Mesendoderm (in vitro differentiated cells): Measurements from ENCODE around the gene BACH1.

ENCODE experiments used
- DNase-seq: peaks from one replicate; pipeline ENCODE4 v3.0.0; 2013
- H2AK5ac ChIP-seq: 2 replicates; pipeline ENCODE4 v1.6.1; 2013; ENCODE audit warnings: low read length, inconsistent platforms
- H2BK120ac ChIP-seq: 2 replicates; pipeline ENCODE4 v1.6.1; 2013; ENCODE audit warnings: low read depth, mild to moderate bottlenecking, low read length, moderate library complexity, mixed read lengths
- H2BK15ac ChIP-seq: replicated peaks from 2 replicates; pipeline ENCODE4 v1.6.1; 2013; ENCODE audit warnings: low read depth, mild to moderate bottlenecking, moderate library complexity
- H2BK5ac ChIP-seq: 2 replicates; pipeline ENCODE4 v1.6.1; 2013; ENCODE audit warnings: low read length, inconsistent platforms
- H3K18ac ChIP-seq: 2 replicates; pipeline ENCODE4 v1.6.1; 2013; ENCODE audit warnings: mild to moderate bottlenecking, low read length, mixed read lengths
- H3K23ac ChIP-seq: one replicate; pipeline ENCODE4 v1.6.1; 2013; ENCODE audit warnings: low read length
- H3K27ac ChIP-seq: 2 replicates; pipeline ENCODE4 v1.5.1; 2013; ENCODE audit warnings: low read depth, mild to moderate bottlenecking, inconsistent platforms, low read length, moderate library complexity
- H3K27me3 ChIP-seq: 2 replicates; pipeline ENCODE4 v1.6.1; 2013; ENCODE audit warnings: low read length, control low read depth, mild to moderate bottlenecking, inconsistent platforms; ENCODE audit not compliant: insufficient read depth, poor library complexity
- H3K36me3 ChIP-seq: 2 replicates; pipeline ENCODE4 v1.6.1; 2013; ENCODE audit warnings: low read length, inconsistent platforms; ENCODE audit not compliant: control insufficient read depth, insufficient read depth
- H3K4ac ChIP-seq: one replicate; pipeline ENCODE4 v1.6.1; 2013; ENCODE audit warnings: low read depth, mild to moderate bottlenecking, low read length, moderate library complexity
- H3K4me1 ChIP-seq: 2 replicates; pipeline ENCODE4 v1.6.1; 2013; ENCODE audit warnings: low read depth, low read length, inconsistent platforms; ENCODE audit not compliant: control insufficient read depth
- H3K4me2 ChIP-seq: 2 replicates; pipeline ENCODE4 v1.6.1; 2013; ENCODE audit warnings: low read length
- H3K4me3 ChIP-seq: 2 replicates; pipeline ENCODE4 v1.5.1; 2013; ENCODE audit warnings: mild to moderate bottlenecking, low read length
- H3K56ac ChIP-seq: one replicate; pipeline ENCODE4 v1.6.1; 2013; ENCODE audit warnings: low read length
- H3K79me1 ChIP-seq: 2 replicates; pipeline ENCODE4 v1.6.1; 2013; ENCODE audit warnings: low read length, inconsistent platforms
- H3K79me2 ChIP-seq: 2 replicates; pipeline ENCODE4 v1.6.1; 2013; ENCODE audit warnings: mild to moderate bottlenecking, low read length; ENCODE audit not compliant: control insufficient read depth, insufficient read depth
- H3K9ac ChIP-seq: 2 replicates; pipeline ENCODE4 v1.6.1; 2013; ENCODE audit warnings: low read length, inconsistent platforms
- H4K5ac ChIP-seq: one replicate; pipeline ENCODE4 v1.6.1; 2013; ENCODE audit warnings: low read length
- H4K8ac ChIP-seq: one replicate; pipeline ENCODE4 v1.6.1; 2013; ENCODE audit warnings: low read depth, mild to moderate bottlenecking, control low read depth, low read length, moderate library complexity
- WGBS: extraction: QIAGEN DNeasy Blood & Tissue Kit; methylation state at CpG from one replicate; pipeline ENCODE4 v1.1.7; 2013; ENCODE audit warnings: low lambda C conversion rate, missing lambda C conversion rate; ENCODE audit not compliant: insufficient coverage; ENCODE audit errors: extremely low coverage; 5-methylcytosine and 5-hydroxymethylcytosine counted together

The BACH1 gene

GRCh38 chr21:29312981-29313380, 14.3 kb downstream of the BACH1 start:
- Histone ChIP-seq H3K4ac (no peak overlapping the region), H3K27ac (no peak overlapping the region), H3K4me3 (no peak overlapping the region), H3K18ac (no peak overlapping the region), H3K79me2 (peaks cover 54% of the 10 kb centered on the region), H3K56ac (no peak overlapping the region), H3K79me1 (peaks cover 26% of the 10 kb centered on the region), H3K36me3 (no peaks in the 10 kb centered on the region), H3K27me3 (no peaks in the 10 kb centered on the region), H4K5ac (no peak overlapping the region), H2BK15ac (no peak overlapping the region), H4K8ac (no peak overlapping the region), H2BK5ac (no peak overlapping the region), H3K23ac (no peak overlapping the region), H3K4me2 (no peak overlapping the region), H3K9ac (no peak overlapping the region), H3K4me1 (peaks cover 8% of the 10 kb centered on the region), H2AK5ac (no peak overlapping the region), H2BK120ac (no peak overlapping the region)
- DNase-seq: no peak
- no CpG with 5 or more reads among the region's 7 CpGs for WGBS

GRCh38 chr21:29313662-29314408, 15.1 kb downstream of the BACH1 start:
- H2BK120ac ChIP-seq: no peak overlapping the region
- no peak overlapping the region for H3K18ac ChIP-seq
- no peak overlapping the region for H2BK15ac ChIP-seq
- no peak overlapping the region for H3K4me3 ChIP-seq
- no peak overlapping the region for H3K23ac ChIP-seq
- no CpG with 5 or more reads among the region's 2 CpGs for whole genome bisulfite sequencing
- H3K36me3 ChIP-seq: no peaks in the 10 kb centered on the region
- peaks cover 58% of the 10 kb centered on the region for H3K79me2 ChIP-seq
- DNase-seq: no peak
- H2AK5ac ChIP-seq: no peak overlapping the region
- no peaks in the 10 kb centered on the region for H3K27me3 ChIP-seq
- no peak overlapping the region for H3K27ac ChIP-seq
- no peak overlapping the region for H4K8ac ChIP-seq
- H3K56ac ChIP-seq: no peak overlapping the region
- no peak overlapping the region for H3K4me2 ChIP-seq
- H4K5ac ChIP-seq: no peak overlapping the region
- peaks cover 33% of the 10 kb centered on the region for H3K79me1 ChIP-seq
- no peak overlapping the region for H3K4ac ChIP-seq
- no peak overlapping the region for H3K9ac ChIP-seq
- H2BK5ac ChIP-seq: no peak overlapping the region
- peaks cover 8% of the 10 kb centered on the region for H3K4me1 ChIP-seq

GRCh38 chr21:29315131-29315749, 16.5 kb downstream of the BACH1 start:
- H3K27ac ChIP-seq: no peak overlapping the region
- H3K18ac ChIP-seq: no peak overlapping the region
- peaks cover 62% of the 10 kb centered on the region for H3K79me2 ChIP-seq
- no peaks in the 10 kb centered on the region for H3K27me3 ChIP-seq
- H2AK5ac ChIP-seq: no peak overlapping the region
- H2BK15ac ChIP-seq: no peak overlapping the region
- H3K56ac ChIP-seq: peak overlapping the region; percentile 19
- WGBS: no CpG with 5 or more reads among the region's 2 CpGs
- no peak overlapping the region for H4K8ac ChIP-seq
- no peak overlapping the region for H4K5ac ChIP-seq
- no peak overlapping the region for H2BK5ac ChIP-seq
- H2BK120ac ChIP-seq: no peak overlapping the region
- H3K4me1 ChIP-seq: peaks cover 3% of the 10 kb centered on the region
- H3K36me3 ChIP-seq: no peaks in the 10 kb centered on the region
- no peak overlapping the region for H3K4ac ChIP-seq
- H3K23ac ChIP-seq: no peak overlapping the region
- H3K4me2 ChIP-seq: no peak overlapping the region
- peak; percentile 67 for DNase-seq
- peaks cover 42% of the 10 kb centered on the region for H3K79me1 ChIP-seq
- H3K4me3 ChIP-seq: no peak overlapping the region
- no peak overlapping the region for H3K9ac ChIP-seq

DNA sequence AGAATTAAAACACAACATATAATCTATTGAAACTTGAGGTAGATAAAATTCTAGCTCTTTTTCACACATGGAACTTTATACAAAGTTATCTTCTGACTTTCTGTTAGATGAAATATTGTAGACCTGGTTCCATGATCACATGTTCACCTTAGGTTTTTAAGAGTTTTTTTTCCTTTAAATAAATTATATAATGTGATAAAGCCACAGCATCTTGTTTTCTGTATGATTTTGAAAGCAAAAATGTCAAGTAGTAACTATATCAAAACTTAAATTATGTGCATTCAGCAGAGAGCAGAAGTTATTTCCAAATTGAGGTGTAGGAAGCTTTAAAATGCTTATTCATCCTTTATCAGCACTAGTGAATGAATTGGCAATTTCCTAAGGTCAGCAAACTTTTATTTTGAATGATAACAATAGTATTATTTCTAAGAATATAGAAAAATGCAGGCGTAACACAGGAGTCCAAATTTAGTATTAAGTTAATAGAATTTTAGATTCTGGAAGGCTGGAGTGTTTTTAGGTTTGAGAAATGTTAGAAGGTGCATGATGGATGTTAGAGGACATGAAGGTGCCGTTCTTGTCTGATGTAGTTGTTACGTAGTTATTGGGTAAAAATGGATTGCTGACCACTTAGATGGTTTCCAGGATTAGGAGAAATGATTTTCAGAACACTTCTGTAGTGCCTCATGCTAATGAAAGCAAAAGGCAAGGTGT, 17.5 kb downstream of the BACH1 start:
- H4K5ac ChIP-seq: no peak overlapping the region
- no peak overlapping the region for H2BK15ac ChIP-seq
- no peak overlapping the region for H3K23ac ChIP-seq
- H3K4me2 ChIP-seq: no peak overlapping the region
- no peak overlapping the region for H2BK120ac ChIP-seq
- H3K4ac ChIP-seq: no peak overlapping the region
- H3K18ac ChIP-seq: no peak overlapping the region
- H3K9ac ChIP-seq: no peak overlapping the region
- no peak overlapping the region for H3K27ac ChIP-seq
- no peaks in the 10 kb centered on the region for H3K4me1 ChIP-seq
- no peak overlapping the region for H4K8ac ChIP-seq
- H3K79me2 ChIP-seq: peaks cover 57% of the 10 kb centered on the region
- H3K56ac ChIP-seq: no peak overlapping the region
- DNase-seq: no peak
- no peaks in the 10 kb centered on the region for H3K27me3 ChIP-seq
- WGBS: 100% methylated on average over 3 of the region's 3 CpGs
- no peaks in the 10 kb centered on the region for H3K36me3 ChIP-seq
- no peak overlapping the region for H2BK5ac ChIP-seq
- peaks cover 40% of the 10 kb centered on the region for H3K79me1 ChIP-seq
- H2AK5ac ChIP-seq: no peak overlapping the region
- H3K4me3 ChIP-seq: no peak overlapping the region

DNA sequence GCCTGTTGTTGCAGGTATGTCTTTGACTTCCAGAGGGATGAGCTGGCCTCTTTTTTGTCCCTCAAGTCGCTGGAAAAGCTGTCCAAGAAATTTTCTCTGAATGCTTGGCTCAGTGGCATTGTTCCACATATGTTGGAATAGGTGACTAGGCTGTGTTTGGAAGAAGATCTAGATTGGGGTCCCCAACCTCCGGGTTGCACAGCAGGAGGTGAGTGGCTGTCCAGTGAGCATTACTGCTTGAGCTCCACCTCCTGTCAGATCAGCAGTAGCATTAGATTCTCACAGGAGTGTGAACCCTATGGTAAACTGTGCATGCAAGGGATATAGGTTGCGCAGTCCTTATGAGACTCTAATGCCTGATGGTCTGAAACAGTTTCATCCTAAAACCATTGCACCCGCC, 18.1 kb downstream of the BACH1 start:
- Histone ChIP-seq H3K27ac (no peak overlapping the region), H3K4me2 (no peak overlapping the region), H3K79me2 (peaks cover 57% of the 10 kb centered on the region), H2BK15ac (no peak overlapping the region), H3K4ac (no peak overlapping the region), H3K4me3 (no peak overlapping the region), H3K56ac (no peak overlapping the region), H3K23ac (no peak overlapping the region), H2AK5ac (no peak overlapping the region), H4K8ac (no peak overlapping the region), H2BK120ac (no peak overlapping the region), H3K36me3 (no peaks in the 10 kb centered on the region), H3K9ac (no peak overlapping the region), H3K18ac (no peak overlapping the region), H4K5ac (no peak overlapping the region), H2BK5ac (no peak overlapping the region), H3K4me1 (no peaks in the 10 kb centered on the region), H3K27me3 (no peaks in the 10 kb centered on the region), H3K79me1 (peaks cover 42% of the 10 kb centered on the region)
- DNase-seq: no peak
- no CpG with 5 or more reads among the region's 4 CpGs for WGBS
